NCI-H2029 (cell line): ENCODE data around the gene TLR7.

Experiments
- DNase-seq: peaks from one replicate; lab custom pipeline; 2025; lab: John Stamatoyannopoulos, UW

The TLR7 gene

DNA sequence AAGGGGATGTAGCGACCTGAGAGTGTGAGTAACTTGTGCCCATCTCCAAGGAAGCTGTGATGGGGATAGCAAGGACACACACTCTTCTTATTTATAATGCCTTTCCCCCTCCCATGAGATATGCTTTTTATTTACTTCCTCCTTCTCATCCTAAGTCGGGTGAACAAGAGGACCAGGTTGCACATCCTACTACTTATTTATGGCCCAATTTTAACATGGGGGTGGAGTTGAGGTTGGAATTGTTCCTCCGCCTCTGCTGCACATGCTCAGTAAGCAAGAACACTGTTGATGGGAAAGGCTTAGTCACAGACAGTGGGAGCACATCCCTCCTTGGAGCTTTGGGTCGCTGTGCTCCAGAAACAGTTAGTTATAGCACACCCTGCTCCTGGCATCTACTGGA, 24.3 kb downstream of the TLR7 start:
- DNase-seq = no peak

DNA sequence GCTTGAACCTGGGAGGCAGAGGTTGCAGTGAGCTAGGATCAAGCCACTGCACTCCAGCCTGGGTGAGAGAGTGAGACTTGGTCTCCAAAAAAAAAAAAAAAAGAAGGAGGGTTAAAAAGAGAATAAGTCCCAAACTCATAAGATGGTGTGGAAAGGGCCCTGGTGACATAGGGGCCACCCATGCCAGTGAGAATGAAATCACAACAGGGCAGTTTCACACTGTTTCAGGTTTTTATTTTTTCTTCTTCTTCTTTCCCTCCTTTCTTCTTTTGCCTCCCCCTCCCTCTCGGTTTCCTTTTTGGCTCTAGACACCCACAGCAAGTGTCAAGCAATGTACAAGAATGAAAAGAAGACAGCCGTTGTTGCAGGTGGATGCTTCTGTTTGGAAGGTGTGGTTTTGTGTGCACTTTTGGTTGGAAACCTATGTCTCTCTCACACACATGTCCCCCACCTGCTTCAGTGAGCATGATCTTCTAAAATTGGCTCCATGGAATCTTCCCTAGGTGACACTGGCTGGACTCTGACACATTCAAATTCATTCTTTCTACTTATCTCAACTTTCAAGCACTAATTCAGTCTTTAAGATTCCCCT, 25.1 kb downstream of the TLR7 start:
- no peak for DNase-seq

DNA sequence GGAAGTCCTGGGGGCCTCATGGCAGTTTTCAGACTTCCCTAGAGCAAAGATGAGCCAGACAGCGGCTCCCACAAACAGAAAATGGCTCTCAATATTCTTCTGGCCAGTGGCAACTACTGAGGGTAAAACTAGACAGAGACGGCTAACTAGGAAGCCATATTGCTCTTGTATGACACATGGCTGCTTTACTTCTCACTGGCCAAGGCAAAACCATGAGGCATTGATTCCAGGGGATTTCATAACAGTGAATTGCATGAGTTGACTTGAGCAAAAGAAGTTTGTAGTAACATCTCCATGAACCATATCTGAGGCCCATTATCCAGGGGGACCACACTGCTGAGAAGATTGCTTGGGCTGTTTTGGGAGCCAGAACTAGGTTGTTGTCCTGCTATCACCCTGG, 25.8 kb downstream of the TLR7 start:
- DNase-seq = no peak

GRCh38 chrX:12894074-12895030, 27.5 kb downstream of the TLR7 start:
- DNase-seq = no peak

DNA sequence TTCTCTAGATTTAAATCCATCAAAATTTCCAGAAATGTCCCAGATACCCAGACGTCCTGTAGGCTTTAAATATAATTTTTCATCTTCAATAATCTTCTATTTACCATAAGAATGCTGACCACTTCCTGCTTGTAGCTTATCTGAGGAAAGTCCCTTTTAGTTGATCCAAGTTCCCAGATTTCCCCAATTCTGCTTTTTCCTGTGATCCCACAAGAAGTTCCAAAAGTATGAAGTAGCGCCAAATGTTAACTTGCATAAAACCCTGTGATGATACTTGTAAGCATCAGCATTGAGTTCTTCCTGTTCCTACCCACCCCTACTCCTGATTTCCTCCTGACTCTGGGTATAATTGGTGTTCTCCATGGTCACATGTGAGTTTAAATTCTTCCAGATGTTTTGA, 29.0 kb downstream of the TLR7 start:
- DNase-seq = no peak

- no peak for DNase-seq
Measured at GRCh38 chrX:12896935-12897334, 30.1 kb downstream of the TLR7 start.

DNA sequence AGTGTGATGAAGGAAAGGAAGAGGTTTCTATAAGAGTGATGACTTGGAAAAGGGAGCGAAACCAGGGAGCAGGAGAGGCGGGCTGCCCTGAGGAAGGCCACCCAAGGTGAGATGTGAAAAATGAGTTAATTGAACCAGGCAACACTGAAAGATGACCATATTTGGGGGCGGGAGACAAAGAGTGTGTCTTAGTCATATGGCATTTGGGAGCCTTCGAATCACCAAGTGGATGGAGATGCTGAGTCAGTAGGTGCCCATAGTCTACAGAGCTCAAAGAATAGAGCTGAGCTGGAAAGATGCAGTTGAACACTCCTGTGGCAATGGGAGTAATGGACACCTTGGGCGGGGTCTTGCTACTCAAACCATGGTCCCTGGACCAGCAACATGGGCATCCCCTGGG, 31.2 kb downstream of the TLR7 start:
- no peak for DNase-seq

- no peak for DNase-seq
Measured at GRCh38 chrX:12899506-12899905, 32.6 kb downstream of the TLR7 start.

GRCh38 chrX:12901486-12901885, 34.6 kb downstream of the TLR7 start:
- no peak for DNase-seq

DNA sequence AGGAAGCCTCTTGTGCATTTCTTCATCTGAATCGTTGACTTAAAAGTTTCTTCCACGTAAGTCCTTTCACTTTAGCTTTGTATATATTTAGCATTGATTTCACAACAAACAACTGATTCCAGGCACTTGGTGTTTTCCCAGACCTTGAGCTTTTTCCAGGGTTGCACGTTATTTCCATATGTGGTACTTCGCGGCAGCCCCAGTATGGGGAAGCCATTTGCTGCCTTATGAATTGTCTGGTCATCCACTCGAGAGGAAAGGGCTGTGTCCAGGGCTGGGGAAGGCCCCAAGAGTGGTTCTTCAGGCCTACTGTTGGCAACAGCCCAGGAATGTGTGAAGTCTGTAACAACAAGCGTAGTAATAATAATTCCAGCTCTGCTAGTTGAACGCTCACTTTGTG, 36.8 kb downstream of the TLR7 start:
- DNase-seq = no peak

GRCh38 chrX:12906046-12906761, 39.3 kb downstream of the TLR7 start, which contains the start of gene TLR8:
TSS of gene TLR8 (plus strand) at chrX:12906620. CDS start at chrX:12906707, 87 bp downstream.
- DNase-seq = no peak

- no peak for DNase-seq
Measured at GRCh38 chrX:12910423-12911121, 43.7 kb downstream of the TLR7 start.

DNA sequence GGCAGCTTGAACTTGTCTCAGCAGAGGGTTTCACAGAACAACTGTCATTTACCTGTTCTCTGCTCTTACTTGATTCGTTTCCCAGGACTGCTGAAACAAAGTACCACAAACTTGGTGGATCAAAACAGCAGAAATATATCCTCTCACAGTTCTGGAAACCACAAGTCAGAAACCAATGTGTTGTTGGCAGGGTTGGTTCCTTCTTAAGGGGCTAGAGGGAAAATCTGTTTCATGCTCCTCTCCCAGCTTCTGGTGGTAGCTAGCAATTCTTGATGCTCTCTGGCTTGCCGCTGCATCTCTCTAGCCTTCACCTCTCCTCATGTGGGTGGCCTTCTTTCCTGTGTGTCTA, 44.2 kb downstream of the TLR7 start:
- no peak for DNase-seq

- no peak for DNase-seq
Measured at GRCh38 chrX:12912791-12913482, 46.1 kb downstream of the TLR7 start.

- DNase-seq = no peak
Measured at GRCh38 chrX:12917753-12918152, 50.9 kb downstream of the TLR7 start.

DNA sequence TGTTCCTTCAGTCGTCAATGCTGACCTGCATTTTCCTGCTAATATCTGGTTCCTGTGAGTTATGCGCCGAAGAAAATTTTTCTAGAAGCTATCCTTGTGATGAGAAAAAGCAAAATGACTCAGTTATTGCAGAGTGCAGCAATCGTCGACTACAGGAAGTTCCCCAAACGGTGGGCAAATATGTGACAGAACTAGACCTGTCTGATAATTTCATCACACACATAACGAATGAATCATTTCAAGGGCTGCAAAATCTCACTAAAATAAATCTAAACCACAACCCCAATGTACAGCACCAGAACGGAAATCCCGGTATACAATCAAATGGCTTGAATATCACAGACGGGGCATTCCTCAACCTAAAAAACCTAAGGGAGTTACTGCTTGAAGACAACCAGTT, 52.2 kb downstream of the TLR7 start:
- DNase-seq = no peak

DNA sequence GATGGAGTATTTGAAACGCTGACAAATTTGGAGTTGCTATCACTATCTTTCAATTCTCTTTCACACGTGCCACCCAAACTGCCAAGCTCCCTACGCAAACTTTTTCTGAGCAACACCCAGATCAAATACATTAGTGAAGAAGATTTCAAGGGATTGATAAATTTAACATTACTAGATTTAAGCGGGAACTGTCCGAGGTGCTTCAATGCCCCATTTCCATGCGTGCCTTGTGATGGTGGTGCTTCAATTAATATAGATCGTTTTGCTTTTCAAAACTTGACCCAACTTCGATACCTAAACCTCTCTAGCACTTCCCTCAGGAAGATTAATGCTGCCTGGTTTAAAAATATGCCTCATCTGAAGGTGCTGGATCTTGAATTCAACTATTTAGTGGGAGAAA, 52.7 kb downstream of the TLR7 start:
- no peak for DNase-seq

- DNase-seq = no peak
Measured at GRCh38 chrX:12920990-12921389, 54.1 kb downstream of the TLR7 start.

GRCh38 chrX:12921886-12922598, 55.2 kb downstream of the TLR7 start:
- no peak for DNase-seq

GRCh38 chrX:12922599-12922919, 55.7 kb downstream of the TLR7 start:
- no peak for DNase-seq

DNA sequence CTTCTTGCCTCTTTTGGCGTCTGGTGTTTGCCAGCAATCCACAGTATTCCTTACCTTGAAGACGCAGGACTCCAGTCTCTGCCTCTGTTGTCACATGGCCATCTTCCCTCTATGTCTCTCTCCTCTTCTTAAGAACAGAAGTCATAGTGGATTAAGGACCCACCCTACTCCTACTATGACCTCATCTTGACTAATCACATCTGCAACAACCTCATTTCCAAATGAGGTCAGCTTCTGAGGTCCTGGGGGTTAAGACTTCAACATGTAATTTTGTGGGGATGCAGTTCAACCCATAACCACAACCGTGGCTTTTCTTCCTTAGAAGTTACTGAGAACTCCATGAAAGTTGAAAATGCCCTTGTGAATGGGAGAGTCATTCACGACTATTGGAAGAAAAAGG, 62.8 kb downstream of the TLR7 start:
- DNase-seq = no peak
